H1 (cell line): ENCODE results near the gene LRRK1. TPM values are rescaled to one million over a fixed set of nuclear protein-coding genes. Genes with fewer than 3 reads are reported as not detected.

Experiments
- BCL11A ChIP-seq, 2 experiments: IDR thresholded peaks; one replicate each; pipeline ENCODE4 v1.6.1; 2011; ENCODE audit warnings: low read depth in 2 of 2, low read length in 2 of 2, mild to moderate bottlenecking in 2 of 2
- CHD7 ChIP-seq: fragments of 300-600 bp; sonication (generic); IDR thresholded peaks from 2 replicates; pipeline ENCODE4 v1.7.1; 2012; ENCODE audit warnings: low read length, moderate library complexity, mild to moderate bottlenecking, inconsistent platforms; ENCODE audit not compliant: insufficient replicate concordance
- CTCF ChIP-seq, 3 experiments: IDR thresholded peaks; 1 replicate in 2 of 3; 2 replicates in 1 of 3; pipeline versions ENCODE4 v1.5.1 to v1.6.1; 2011; ENCODE audit warnings: low read length in 3 of 3, mild to moderate bottlenecking in 3 of 3, inconsistent platforms in 2 of 3, low read depth in 1 of 3, moderate library complexity in 1 of 3; ENCODE audit not compliant: insufficient read depth in 1 of 3; ENCODE audit errors: control extremely low read depth in 1 of 3
- GTF2F1 ChIP-seq: IDR thresholded peaks from 2 replicates; pipeline ENCODE4 v1.6.1; 2012; ENCODE audit warnings: low read depth, low read length, improper control_type of control experiment, borderline replicate concordance
- JUN ChIP-seq: IDR thresholded peaks from 2 replicates; pipeline ENCODE4 v1.6.1; 2011; ENCODE audit warnings: low read depth, mild to moderate bottlenecking, improper control_type of control experiment, low read length
- MAX ChIP-seq: IDR thresholded peaks from 2 replicates; pipeline ENCODE4 v1.6.1; 2012; ENCODE audit warnings: inconsistent platforms
- NANOG ChIP-seq: IDR thresholded peaks from 2 replicates; pipeline ENCODE4 v1.6.1; 2011; ENCODE audit warnings: low read length, low read depth, mild to moderate bottlenecking, inconsistent platforms; ENCODE audit not compliant: insufficient read depth, poor library complexity, severe bottlenecking
- TBP ChIP-seq: IDR thresholded peaks from 2 replicates; pipeline ENCODE4 v1.6.1; 2011; ENCODE audit warnings: low read depth, low read length, improper control_type of control experiment
- YY1 ChIP-seq: IDR thresholded peaks from 2 replicates; pipeline ENCODE4 v1.6.1; 2011; ENCODE audit warnings: low read depth, mild to moderate bottlenecking, low read length
- polyA plus RNA-seq, 7 experiments: library from polyadenylated mRNA; depleted of rRNA in 3 of 7; stranded (reverse) in 5 of 7; unstranded in 2 of 7; fragments of >200 nt in 5 of 7; fragments of 200-250 nt in 2 of 7; gene quantifications; 1 replicate in 5 of 7; 2 replicates in 1 of 7; 4 replicates in 1 of 7; pipeline versions ENCODE4 v1.2.1 to v1.2.3, GENCODE V29; 2011 to 2013; ENCODE audit warnings: missing spikeins in 2 of 7, mixed read lengths in 2 of 7
- total RNA-seq: library from RNA; stranded (reverse); fragmentation: NEBNext Ultra II Directional; extraction: Animal tissue kit (Norgen Biotek cat#: 25700); gene quantifications from 2 replicates; pipeline ENCODE4 v1.2.1, GENCODE V29; 2021

LRRK1 gene
- total and polyA plus RNA-seq, 2 of the 8 experiments (the other 6 are each of a cell fraction or from before 2014, with no cell fraction given) = 1.2 to 3.6 TPM

GRCh38 chr15:101039461-101039860 is 120.3 kb downstream of the LRRK1 start (continued):
- TF ChIP-seq CHD7 (no peak), CTCF (IDR thresholded peaks at IDR 0.05; ENCODE audit: control extremely low read depth in 1 of 3, insufficient read depth in 1 of 3, low read depth in 1 of 3, low read length in 3 of 3) (no peak), BCL11A (IDR thresholded peaks at IDR 0.05; ENCODE audit: low read depth in 2 of 2, low read length in 2 of 2) (no peak), GTF2F1 (no peak), MAX (no peak), YY1 (no peak), TBP (no peak), NANOG (no peak), JUN (no peak)
